Progenitor cell of endocrine pancreas (in vitro differentiated cells): ENCODE data around the gene ADRM1. TPM values are rescaled to one million over a fixed set of nuclear protein-coding genes. Genes with fewer than 3 reads are reported as not detected.

Experiments
- DNase-seq: peaks from one replicate; pipeline ENCODE4 v3.0.0; 2021; ENCODE audit warnings: low spot score; ENCODE audit not compliant: unreplicated experiment
- H3K27ac Mint-ChIP-seq: 2 replicates; pipeline ENCODE4 v1.8.0; 2021; ENCODE audit warnings: mild to moderate bottlenecking, moderate library complexity, mixed read lengths
- H3K27me3 Mint-ChIP-seq: 2 replicates; pipeline ENCODE4 v1.8.0; 2021; ENCODE audit warnings: mixed read lengths
- H3K36me3 Mint-ChIP-seq: 2 replicates; pipeline ENCODE4 v1.8.0; 2022; ENCODE audit warnings: mixed read lengths; ENCODE audit not compliant: insufficient read depth
- H3K4me1 Mint-ChIP-seq: 2 replicates; pipeline ENCODE4 v1.8.0; 2021; ENCODE audit warnings: low read depth, mixed read lengths
- H3K4me3 Mint-ChIP-seq: 2 replicates; pipeline ENCODE4 v1.8.0; 2021; ENCODE audit warnings: low read depth, mild to moderate bottlenecking, moderate library complexity, mixed read lengths
- H3K9me3 Mint-ChIP-seq: 2 replicates; pipeline ENCODE4 v1.8.0; 2021; ENCODE audit warnings: low read depth, mixed read lengths
- total RNA-seq: library from RNA; stranded (reverse); gene quantifications from 2 replicates; pipeline ENCODE4 v1.2.1, GENCODE V29; 2021
- TF ChIP-seq, protein P1 (sequence below): fragments of 200-600 bp; sonication (generic); IDR thresholded peaks from one replicate; pipeline ENCODE4 v1.5.0; 2021; ENCODE audit warnings: antibody characterized with exemption, mild to moderate bottlenecking; ENCODE audit not compliant: unreplicated experiment

Gene ADRM1
- total RNA-seq, 1 donor from 2014 or later: 66.2 TPM

DNA sequence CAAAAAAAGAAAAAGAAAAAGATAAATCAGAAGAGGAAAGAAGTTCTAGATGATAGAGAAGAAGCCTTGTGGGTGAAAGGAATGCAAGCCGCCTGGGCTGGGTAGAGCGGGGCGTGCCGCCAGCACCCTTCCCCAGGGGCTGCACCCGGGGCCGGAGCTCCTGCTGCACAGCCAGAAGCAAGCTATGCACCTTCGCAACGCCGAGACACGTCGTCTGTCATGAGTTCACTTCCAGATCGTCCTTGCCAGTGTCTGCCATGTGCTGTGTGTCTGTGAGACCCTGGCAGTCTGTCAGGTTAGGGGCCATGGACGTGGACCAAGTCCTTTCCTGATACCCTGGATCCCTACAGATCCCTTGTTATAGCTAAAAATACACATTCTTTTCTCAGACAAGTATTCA lies 25.5 kb upstream of the ADRM1 start:
- no peaks in the 10 kb centered on the region for H3K9me3 Mint-ChIP-seq
- DNase-seq: no peak
- no peaks in the 10 kb centered on the region for H3K4me1 Mint-ChIP-seq
- H3K4me3 Mint-ChIP-seq: no peak overlapping the region
- TF ChIP-seq, protein P1, sequence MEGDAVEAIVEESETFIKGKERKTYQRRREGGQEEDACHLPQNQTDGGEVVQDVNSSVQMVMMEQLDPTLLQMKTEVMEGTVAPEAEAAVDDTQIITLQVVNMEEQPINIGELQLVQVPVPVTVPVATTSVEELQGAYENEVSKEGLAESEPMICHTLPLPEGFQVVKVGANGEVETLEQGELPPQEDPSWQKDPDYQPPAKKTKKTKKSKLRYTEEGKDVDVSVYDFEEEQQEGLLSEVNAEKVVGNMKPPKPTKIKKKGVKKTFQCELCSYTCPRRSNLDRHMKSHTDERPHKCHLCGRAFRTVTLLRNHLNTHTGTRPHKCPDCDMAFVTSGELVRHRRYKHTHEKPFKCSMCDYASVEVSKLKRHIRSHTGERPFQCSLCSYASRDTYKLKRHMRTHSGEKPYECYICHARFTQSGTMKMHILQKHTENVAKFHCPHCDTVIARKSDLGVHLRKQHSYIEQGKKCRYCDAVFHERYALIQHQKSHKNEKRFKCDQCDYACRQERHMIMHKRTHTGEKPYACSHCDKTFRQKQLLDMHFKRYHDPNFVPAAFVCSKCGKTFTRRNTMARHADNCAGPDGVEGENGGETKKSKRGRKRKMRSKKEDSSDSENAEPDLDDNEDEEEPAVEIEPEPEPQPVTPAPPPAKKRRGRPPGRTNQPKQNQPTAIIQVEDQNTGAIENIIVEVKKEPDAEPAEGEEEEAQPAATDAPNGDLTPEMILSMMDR: no peak
- peaks cover 21% of the 10 kb centered on the region for H3K36me3 Mint-ChIP-seq
- H3K27me3 Mint-ChIP-seq: no peaks in the 10 kb centered on the region
- no peak overlapping the region for H3K27ac Mint-ChIP-seq

DNA sequence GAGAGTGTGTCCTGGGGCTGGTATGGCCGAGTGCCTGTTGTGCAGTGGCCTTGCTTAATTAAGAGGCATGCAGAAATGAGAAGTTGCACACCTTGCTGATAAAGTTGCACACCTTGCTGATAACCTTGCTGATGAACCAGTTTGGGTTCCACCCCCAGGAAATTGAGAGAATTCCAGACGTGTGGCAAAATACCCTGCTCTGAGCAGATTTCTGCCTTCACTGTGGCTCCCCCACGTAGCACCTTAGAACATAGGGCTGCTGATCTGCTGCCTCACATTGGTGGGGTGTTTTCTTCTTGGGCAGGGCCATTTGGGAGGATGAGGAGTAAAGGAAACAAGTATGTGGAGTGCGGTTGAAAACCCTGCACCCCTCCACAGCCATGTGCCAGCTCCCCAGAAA lies 22.5 kb upstream of the ADRM1 start:
- TF ChIP-seq, protein P1: no peak
- DNase-seq: no peak
- H3K4me3 Mint-ChIP-seq: no peak overlapping the region
- no peaks in the 10 kb centered on the region for H3K9me3 Mint-ChIP-seq
- H3K4me1 Mint-ChIP-seq: no peaks in the 10 kb centered on the region
- peaks cover 19% of the 10 kb centered on the region for H3K36me3 Mint-ChIP-seq
- H3K27ac Mint-ChIP-seq: no peak overlapping the region
- H3K27me3 Mint-ChIP-seq: no peaks in the 10 kb centered on the region

DNA sequence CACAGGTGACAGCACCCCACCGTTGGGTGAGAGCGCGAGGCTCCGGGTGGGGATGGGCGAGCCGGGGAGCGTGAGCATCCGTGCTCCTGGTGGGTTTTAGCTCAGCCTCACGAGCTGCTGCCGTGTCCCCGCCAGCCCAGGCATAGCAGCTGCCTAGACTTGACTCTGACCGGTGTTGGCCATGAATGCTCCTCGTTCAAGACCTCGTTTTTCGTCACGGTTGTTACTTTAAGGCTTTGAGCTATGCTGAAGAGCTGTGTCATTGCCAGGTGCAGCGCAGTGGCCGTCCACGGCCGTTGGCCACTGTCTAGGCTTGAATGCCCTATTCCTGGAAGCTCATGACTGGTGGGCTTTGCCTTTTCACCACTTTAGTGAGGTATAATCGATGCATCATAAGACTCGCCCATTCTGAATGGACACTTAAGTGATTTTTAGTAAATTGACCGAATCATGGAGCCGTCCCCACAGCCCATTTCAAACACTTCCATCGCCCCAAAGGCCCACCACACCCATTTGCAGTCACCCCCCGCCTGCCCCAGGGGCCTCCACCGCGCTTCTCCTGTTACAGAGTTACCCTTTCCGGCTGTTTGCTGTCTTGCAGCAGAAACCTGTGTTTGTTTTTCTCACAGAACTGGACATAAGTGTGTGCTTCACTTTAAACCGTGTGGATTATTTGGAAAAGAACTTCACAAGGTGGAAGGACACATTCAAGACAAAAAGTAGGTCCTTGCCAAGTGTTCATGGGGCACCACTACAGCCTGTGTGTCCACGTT lies 21.4 kb upstream of the ADRM1 start:
- Mint-ChIP-seq H3K9me3 (no peaks in the 10 kb centered on the region), H3K4me1 (no peaks in the 10 kb centered on the region), H3K27ac (no peak overlapping the region), H3K4me3 (no peak overlapping the region), H3K36me3 (peaks cover 16% of the 10 kb centered on the region), H3K27me3 (no peaks in the 10 kb centered on the region)
- TF ChIP-seq, protein P1: no peak
- no peak for DNase-seq

DNA sequence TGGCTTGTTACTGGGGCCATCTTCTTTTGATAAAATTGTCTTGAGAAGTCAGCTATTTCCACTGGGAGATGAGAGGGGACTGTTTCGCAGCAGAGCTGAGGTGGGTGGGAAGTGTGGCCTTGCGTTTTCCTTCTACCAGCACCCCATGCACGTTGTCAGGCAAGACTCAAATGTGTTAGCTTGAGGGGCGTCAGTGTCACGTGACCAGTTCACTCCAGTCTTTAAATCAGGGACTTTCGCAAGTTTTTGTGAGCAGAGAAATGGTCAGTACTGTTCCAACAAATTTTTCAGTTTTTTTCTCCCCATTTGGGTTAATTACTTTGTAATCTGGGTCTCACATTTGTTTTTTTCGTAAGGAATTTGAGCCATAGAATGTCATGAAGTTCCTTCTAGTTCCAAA lies 20.7 kb upstream of the ADRM1 start:
- H3K36me3 Mint-ChIP-seq: peaks cover 16% of the 10 kb centered on the region
- no peak overlapping the region for H3K27ac Mint-ChIP-seq
- no peaks in the 10 kb centered on the region for H3K27me3 Mint-ChIP-seq
- DNase-seq: no peak
- H3K4me3 Mint-ChIP-seq: no peak overlapping the region
- H3K9me3 Mint-ChIP-seq: no peaks in the 10 kb centered on the region
- TF ChIP-seq, protein P1: no peak
- no peaks in the 10 kb centered on the region for H3K4me1 Mint-ChIP-seq

DNA sequence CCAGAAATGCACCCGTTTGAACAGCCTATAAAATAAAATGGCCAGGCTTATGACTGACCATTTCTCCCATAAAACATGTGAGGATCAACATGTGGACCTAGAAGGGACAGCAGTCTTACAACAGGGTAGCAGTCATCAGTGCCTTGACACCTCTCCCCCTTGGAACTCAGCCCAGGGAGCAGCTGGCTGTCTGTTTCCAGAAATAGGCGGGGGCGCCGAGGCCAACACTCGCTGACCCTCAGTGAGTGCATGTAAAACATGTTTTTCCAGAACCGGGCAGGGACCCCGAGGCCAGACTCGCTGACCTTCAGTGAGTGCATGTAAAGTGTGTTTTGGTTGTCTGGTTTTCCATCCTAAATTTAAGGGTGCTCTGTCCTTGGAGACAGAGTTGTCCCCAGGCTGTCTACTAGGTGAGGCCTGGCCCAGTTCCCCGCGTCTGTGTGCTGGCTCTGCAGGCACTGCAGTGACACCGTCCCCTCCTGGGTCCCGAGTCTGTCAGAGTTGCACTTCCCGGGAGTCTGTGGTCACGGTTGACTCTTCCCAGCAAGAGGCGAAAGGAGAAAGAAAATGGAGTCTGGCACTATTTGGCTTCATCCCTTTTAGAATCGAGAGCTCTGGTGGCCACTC lies 19.8 kb upstream of the ADRM1 start:
- DNase-seq: no peak
- no peaks in the 10 kb centered on the region for H3K27me3 Mint-ChIP-seq
- TF ChIP-seq, protein P1: no peak
- no peak overlapping the region for H3K27ac Mint-ChIP-seq
- no peak overlapping the region for H3K4me3 Mint-ChIP-seq
- peaks cover 16% of the 10 kb centered on the region for H3K36me3 Mint-ChIP-seq
- H3K4me1 Mint-ChIP-seq: no peaks in the 10 kb centered on the region
- H3K9me3 Mint-ChIP-seq: no peaks in the 10 kb centered on the region
